ENCODE measurements around the gene AVPR1A.

The AVPR1A gene

DNA sequence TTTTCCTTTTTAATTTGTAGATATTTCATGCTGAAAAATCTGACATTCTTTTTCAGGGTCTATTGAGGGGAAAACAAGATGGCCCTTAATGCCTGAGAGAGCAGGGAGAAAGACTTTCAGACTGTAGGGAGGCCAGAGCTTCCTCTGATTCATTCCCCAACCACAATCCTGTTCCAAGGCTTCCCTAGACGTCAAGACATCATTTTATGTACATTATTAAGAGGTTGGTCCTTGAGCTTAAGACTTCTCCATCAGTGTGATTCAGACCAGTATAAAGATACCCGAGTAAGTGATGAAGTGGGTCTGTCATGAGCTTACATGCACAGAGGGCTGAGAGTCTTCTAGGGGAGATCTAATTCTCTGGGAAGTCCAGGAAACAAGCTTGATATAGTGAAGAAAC, 57.3 kb downstream of the AVPR1A start:
- DNase-seq: no peak

DNA sequence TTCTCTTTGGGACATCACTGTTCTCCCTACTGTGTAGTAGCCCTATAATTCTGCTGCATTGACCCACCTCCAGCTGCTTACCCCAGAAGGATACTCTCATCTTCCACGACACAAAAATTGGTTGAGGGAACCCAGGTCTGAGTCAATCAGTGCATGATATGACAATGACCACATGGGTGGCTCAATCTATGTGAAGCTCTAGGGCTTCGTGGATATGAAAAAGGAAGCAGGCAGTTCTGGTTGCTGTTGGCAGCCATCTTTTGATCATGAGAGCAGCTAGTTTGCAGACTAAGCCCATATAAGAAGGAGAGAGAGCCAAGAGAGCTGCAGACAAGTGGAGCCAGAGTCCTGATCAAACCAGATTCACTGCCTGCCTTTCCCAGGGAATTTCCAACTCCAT, 57.9 kb downstream of the AVPR1A start:
- no peak for DNase-seq

Measured in CD4-positive, alpha-beta T cell treated with Interleukin-15 for 1 hour (primary cell).